Fibroblast of skin of abdomen (primary cell): ENCODE data around the gene RASA3. TPM values are rescaled to one million over a fixed set of nuclear protein-coding genes. Genes with fewer than 3 reads are reported as not detected.
"Not testable (repeated sequence)": the region's sequence is repeated elsewhere in the genome, so short reads cannot be mapped to it uniquely, and the experiment has no call there.

Experiments used
- DNase-seq: peaks from one replicate; pipeline ENCODE4 v3.0.0-alpha.2; 2013
- polyA plus RNA-seq, 2 experiments: library from polyadenylated mRNA; unstranded; fragments of 120-200 nt; gene quantifications; one replicate each; pipeline ENCODE4 v1.2.1, GENCODE V29; 2013; ENCODE audit not compliant: insufficient read length in 2 of 2

The RASA3 gene
- 40.6 TPM for polyA plus RNA-seq (2013, experiment 1 of 2; ENCODE audit: insufficient read length)
- 39.1 TPM for polyA plus RNA-seq (2013, experiment 2 of 2; ENCODE audit: insufficient read length)

GRCh38 chr13:114132419-114133121 lies at the start of gene RASA3:
Gene RASA3, minus strand, starts transcription at chr13:114132623. Its CDS starts 134 bp downstream, at chr13:114132489.
- DNase-seq: peak; percentile 84

GRCh38 chr13:114179087-114179658 lies 46.8 kb upstream of the RASA3 start, which contains the start of gene CFAP97D2:
Gene CFAP97D2, plus strand, starts transcription at chr13:114179257. Its CDS starts 74 bp downstream, at chr13:114179331.
- no peak for DNase-seq

GRCh38 chr13:114177245-114178010 lies 45.0 kb upstream of the RASA3 start:
- no peak for DNase-seq

DNA sequence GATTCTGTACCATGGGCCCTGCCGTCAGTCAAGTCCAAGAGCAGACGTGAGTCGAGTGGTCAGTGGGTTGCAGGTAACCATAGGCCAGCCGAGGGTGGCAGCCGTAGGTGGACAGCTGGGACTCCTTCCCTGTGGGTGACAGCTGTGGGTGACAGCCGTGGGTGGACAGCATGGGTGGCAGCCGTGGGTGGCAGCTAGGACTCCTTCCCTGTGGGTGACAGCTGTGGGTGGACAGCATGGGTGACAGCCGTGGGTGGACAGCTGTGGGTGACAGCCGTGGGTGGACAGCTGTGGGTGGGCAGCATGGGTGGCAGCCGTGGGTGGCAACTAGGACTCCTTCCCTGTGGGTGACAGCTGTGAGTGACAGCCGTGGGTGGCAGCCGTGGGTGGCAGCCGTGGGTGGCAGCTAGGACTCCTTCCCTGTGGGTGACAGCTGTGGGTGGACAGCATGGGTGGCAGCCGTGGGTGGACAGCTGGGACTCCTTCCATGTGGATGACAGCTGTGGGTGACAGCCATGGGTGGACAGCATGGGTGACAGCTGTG lies 44.0 kb upstream of the RASA3 start:
- not testable (repeated sequence) for DNase-seq

DNA sequence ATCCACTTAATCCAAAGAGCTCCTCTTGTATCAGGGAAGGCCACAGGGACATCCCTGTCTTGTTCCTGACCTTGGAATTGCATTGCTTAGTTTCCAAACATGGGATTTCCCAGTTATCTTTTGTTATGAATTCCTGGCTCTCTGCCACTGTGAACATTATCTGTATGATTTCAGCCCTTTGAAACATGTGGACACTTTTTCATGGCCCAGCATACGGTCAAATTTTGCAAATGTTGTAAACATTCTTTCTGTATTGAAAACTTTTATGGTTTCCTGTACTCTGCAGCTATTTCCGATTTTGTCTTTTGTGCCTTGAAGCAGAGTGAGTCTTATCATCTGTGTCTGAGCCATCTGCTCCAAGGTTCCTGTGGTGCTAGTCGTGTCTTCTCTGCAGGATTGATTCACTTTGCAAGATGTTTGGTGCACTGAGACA lies 42.1 kb upstream of the RASA3 start:
- DNase-seq: no peak

DNA sequence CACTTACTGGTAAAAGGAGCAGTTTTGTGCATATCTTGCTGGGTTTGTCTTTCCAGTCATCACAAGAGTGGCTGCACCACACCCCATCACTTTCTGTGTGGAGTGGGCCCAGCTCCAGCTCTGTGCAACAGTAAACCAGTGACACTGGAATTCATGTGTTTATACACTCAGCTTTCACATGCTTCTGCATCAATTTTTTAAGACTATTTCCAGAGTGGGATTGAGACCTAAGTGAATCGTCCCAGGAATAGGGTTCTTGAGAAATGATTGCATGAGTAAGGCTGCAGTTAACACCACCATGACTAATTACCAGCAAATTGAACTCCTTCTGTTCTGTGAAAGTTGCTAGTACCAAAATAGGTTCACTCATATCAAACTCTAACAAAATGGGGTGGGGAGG lies 41.3 kb upstream of the RASA3 start:
- DNase-seq: no peak

GRCh38 chr13:114173272-114173671 lies 40.8 kb upstream of the RASA3 start:
- no peak for DNase-seq

DNA sequence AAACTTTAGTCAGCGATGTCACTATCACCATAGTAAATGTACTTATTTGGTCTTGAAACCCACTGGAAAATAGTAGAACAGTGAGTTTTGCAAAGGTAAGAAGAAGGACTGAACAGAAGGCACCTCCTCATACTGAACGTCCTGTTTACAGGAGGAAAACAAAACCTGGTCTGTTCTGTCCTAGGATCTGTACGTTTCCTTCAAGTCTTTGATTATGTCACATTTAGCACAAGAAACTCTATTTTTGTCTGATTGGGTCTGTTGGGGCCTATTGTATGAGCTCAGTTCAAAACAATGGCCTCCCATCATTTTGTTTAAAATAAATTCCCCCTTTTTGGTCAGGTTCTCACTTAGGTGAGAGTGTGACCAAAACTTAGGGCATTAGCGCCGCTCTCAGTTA lies 35.5 kb upstream of the RASA3 start:
- no peak for DNase-seq

DNA sequence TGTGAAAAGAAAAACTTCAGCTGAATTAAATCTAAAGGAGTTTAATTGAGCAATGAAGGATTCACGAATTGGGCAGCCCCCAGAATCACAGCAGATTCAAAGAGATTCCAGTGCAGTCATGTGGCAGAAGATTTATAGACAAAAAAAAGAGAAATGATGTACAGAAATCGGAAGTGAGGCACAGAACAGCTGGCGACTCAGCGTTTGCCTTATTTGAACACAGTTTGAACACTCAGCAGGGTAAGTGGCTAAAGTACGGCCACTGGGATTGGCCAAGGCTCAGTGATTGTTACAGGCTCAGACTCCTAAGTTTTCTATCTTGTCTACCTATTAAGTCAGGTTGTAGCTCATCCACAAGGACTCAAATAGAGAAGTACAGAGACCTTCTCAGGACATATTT lies 35.0 kb upstream of the RASA3 start:
- peak; percentile 57 for DNase-seq

DNA sequence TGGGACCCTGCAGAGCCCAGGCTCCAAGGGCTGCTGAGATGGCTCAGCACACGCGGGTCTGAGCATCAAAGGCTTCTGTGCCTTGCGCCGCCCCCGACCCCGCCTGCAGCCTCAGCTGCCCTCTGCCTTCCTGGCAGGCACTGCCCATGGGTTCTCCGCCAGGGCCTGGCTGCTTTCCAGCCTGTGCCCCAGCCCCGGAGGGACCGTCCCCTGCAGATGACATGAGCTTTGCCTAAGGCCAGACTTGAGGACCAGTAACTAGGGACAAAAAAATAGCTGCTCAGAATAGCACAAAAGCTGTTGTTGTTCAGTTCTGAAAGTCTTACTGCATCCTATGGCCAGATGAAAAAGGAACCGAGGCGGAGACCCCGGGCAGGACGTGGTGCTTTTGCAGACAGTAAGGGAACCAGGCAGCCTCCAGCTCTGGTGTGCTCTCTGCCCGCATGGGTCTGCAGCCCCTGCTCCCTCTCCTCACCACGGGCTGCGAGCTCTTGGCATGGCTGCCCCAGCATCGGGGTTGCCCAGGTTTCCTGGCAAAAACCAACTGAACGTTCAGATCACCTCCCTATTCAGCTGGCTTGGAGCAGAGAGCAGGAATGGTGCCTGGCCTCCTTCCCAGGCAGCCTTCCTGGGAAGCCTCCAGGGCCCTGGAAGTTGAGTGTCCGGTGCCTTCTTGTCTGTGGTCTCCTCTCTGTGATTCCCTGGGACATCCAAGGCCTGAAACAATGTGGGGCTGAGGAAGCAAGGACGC lies 34.1 kb upstream of the RASA3 start:
- no peak for DNase-seq

DNA sequence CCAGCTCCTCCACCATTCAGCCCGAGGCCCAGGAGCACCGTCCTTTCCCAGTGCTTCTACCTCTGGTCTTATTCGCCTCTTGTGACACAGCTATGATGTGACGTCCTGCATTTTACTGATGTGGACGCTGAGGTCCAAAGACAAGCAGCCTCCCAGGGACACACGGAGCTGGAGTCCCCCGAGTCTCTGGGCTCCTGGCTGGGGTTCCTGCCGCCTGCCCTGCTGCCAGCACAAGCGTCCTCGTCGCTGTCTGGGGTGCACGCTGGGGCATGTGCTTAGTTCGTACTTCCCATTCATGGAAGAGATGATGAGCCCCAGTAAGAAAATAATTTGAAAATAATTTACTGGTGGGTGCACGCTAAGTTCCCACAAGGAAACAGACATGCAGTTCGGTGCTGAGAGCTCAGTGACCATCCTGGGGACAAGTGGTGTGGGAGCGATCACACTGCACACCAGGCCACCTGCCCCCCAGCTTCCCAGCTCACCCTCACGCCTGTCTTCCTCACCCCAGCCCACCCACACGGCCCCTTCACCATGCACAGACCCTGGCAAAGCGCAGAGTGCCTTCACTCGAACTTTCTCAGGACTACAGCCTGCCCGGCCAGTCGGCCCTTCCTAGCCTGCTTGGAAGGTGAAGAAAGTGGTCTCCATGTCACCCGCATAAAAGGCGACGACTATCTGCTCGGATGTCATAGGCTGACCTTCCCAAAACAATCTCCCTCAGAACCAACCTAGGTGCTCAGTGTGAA lies 32.4 kb upstream of the RASA3 start:
- DNase-seq: no peak

DNA sequence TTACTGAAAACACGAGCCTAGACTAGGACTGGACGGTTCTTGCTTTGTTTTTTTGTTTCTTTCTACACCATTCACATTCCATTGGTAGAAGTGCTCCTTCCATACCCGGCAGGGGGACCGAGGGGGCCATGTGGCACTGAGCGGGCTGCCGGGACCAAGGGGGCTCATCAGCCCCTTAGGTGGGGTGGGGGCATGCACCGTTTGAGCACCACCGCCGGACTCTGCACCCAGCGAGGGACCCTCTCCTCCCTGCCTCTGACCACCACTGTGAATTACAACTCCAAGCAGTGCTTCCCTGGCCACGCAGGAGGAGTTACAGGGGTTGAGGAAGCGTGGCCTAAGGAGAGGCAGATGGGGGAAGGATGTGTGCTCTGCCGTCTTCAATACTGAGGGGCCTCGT lies 31.6 kb upstream of the RASA3 start:
- no peak for DNase-seq

DNA sequence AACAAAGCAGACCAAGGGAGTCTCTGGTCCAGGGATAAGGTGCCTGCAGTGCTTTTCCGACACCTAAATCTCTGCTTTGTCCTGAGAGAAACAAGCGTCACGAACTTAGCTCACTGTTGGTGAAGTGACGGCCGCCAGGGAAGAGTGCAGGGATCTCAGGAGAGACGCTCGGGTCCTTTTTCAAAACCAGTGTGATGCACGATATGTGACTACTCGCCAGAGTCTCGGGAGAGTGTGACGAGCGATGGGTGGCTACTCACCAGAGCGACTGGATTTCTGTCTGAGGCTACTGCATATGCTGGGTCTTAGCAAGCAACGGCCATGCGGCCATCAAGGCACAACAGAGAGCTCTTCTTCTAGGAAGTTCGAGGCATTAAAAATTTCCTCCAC lies 30.1 kb upstream of the RASA3 start:
- DNase-seq: no peak

DNA sequence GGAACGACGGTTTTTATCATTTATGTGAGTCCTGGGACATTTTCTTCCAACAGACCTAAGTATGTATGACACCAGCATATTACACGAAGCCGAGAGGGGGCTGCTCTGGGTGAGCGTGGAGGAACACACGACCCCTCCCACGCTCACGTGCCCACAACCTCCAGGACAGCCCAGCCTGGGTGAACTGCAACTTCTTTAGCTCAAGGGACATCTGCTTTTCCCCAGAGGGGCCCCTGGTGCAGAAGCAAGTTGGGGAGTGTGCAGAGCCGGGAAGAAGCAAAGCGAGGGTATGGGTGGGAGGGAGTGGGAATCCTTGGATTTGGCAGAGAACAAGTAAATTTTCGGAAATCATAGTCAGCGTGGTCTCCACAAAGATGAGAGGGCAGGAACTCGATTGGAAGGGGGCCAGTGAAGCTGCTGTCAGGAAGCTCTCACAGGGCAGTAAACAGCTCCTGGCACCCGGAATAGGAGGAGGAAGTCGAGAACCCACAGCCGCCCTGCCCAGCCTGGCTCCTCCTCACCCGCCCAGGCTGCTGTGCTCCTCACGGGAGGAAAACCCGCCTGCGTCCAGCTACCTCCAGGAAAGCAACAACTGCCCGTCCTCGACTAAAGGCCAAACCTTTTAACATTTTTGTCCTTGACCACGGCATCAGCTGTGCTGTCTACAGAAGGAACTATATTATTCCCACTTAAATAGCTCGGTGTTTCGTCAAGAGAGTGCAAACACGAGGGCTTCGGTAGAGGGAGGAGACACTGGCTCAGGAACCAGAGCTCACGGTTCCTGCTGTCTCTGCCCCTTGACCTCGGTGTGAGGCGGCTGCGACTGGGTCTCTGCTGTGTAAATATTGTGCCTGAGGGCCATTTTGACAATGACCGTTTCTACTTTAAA lies 29.5 kb upstream of the RASA3 start:
- DNase-seq: peak; percentile 30

GRCh38 chr13:114161028-114161556 lies 28.7 kb upstream of the RASA3 start:
- no peak for DNase-seq

DNA sequence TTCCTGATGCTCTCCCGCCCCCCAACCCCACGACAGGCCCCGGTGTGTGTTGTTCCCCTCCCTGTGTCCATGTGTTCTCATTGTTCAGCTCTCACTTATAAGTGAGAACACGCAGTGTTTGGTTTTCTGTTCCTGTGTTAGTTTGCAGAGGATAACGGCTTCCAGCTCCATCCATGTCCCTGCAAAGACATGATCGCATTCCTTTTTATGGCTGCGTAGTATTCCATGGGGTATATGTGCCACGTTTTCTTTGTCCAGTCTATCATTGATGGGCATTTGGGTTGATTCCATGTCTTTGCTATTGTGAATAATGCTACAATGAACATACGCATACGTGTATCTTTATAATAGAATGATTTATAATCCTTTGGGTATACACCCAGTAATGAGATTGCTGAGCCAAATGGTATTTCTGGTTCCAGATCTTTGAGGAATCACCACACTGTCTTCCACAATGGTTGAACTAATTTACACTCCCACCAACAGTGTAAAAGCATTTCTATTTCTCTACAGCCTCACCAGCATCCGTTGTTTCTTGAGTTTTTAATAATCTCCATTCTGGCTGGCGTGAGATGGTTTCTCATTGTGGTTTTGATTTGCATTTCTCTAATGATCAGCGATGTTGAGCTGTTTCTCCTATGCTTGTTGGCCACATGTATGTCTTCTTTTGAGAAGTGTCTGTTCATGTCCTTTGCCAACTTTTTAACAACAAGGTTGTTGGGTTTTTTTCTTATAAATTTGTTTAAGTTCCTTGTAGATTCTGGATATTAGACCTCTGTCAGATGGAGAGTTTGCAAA lies 26.6 kb upstream of the RASA3 start:
- DNase-seq: not testable (repeated sequence)

- DNase-seq: no peak
Measured at GRCh38 chr13:114157869-114158495, 25.6 kb upstream of the RASA3 start.

DNA sequence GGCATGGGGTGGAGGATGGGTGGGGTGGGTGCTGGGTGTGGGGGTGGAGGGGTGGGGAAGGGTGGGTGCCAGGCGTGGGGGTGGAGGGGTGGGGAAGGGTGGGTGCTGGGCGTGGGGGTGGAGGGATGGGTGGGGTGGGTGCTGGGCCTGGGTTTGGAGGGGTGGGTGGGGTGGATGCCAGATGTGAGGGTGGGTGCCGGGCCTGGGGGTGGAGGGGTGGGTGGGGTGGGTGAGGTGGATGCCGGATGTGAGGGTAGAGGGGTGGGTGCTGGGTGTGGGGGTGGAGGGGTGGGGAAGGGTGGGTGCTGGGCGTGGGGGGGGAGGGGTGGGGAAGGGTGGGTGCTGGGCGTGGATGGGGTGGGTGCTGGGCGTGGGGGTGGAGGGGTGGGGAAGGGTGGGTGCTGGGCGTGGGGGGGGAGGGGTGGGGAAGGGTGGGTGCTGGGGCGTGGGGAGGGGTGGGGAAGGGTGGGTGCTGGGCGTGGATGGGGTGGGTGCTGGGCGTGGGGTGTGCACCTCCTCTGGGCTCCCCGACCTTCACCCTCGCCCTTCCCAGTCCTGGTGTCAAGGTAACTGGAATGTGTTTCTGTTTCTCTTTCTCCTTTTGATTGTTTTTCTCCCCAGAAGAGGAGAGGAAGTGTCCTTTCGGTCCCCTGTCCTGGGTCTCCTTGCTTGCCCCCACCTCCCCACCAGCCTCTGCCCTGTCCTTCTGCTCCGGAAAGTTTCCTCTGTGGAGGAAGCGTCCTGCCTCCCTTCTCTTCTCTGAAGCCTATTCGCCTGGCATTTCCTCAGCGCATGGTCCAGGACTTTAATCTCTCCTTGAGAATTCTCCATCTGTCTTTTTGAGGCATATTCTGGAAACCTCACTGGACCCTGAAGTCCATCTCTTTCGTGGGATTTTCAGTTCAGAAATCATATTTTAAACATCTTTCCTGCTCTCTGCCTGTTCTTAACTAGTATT lies 23.8 kb upstream of the RASA3 start:
- no peak for DNase-seq
